GM10248 (cell line): ENCODE results near the gene MAN1A2.

Experiments
- CTCF ChIA-PET: fragments of 300-600 bp; sonication (Branson Sonifier 250); formaldehyde crosslinking; extraction: SDS; loops from one replicate; lab custom pipeline; 2021; ENCODE audit warnings: antibody characterized with exemption; lab: Yijun Ruan, JAX
- POLR2A ChIA-PET: fragments of 350-650 bp; sonication (Branson Sonifier 250); formaldehyde crosslinking; extraction: SDS; loops from one replicate; lab custom pipeline; 2020; ENCODE audit warnings: antibody characterized with exemption; lab: Yijun Ruan, JAX
- DNase-seq: peaks from one replicate; pipeline ENCODE4 v3.0.0; 2012; ENCODE audit errors: extremely low spot score
- CTCF ChIP-seq: IDR thresholded peaks from 2 replicates; pipeline ENCODE4 v1.5.1; 2012; ENCODE audit warnings: mild to moderate bottlenecking, low read depth; ENCODE audit errors: extremely low read depth, missing control alignments, control extremely low read depth

The MAN1A2 gene

GRCh38 chr1:117401761-117402160 lies 34.5 kb downstream of the MAN1A2 start:
- TF ChIP-seq CTCF, result no peak
- ChIA-PET CTCF (no interaction called here), POLR2A (no interaction called here)
- DNase-seq, result no peak

- CTCF ChIA-PET, result no interaction called here
- no peak for TF ChIP-seq CTCF
- POLR2A ChIA-PET, result no interaction called here
- DNase-seq, result no peak
Measured at GRCh38 chr1:117403597-117403996, 36.3 kb downstream of the MAN1A2 start.

- CTCF ChIA-PET, result interaction anchor here (1.4 to 1.8 kb wide), 2 partner anchors 9 to 14 kb away, joined by 3 to 4 read pairs; no protein-coding TSS in a partner anchor
- POLR2A ChIA-PET, result no interaction called here
- DNase-seq, result no peak
- TF ChIP-seq CTCF, result no peak
Measured at GRCh38 chr1:117405042-117405441, 37.8 kb downstream of the MAN1A2 start.

GRCh38 chr1:117412472-117412871 lies 45.2 kb downstream of the MAN1A2 start:
- no peak for DNase-seq
- POLR2A ChIA-PET, result no interaction called here
- no peak for TF ChIP-seq CTCF
- CTCF ChIA-PET, result interaction anchor here (1.0 to 1.3 kb wide), 2 partner anchors 21 to 51 kb away, joined by 3 to 5 read pairs; no protein-coding TSS in a partner anchor

GRCh38 chr1:117413412-117413811 lies 46.2 kb downstream of the MAN1A2 start:
- no peak for TF ChIP-seq CTCF
- no peak for DNase-seq
- POLR2A ChIA-PET, result no interaction called here
- CTCF ChIA-PET, result interaction anchor here (1.3 kb wide), 1 partner anchor 22 kb away, joined by 5 read pairs; no protein-coding TSS in a partner anchor

- no peak for TF ChIP-seq CTCF
- ChIA-PET POLR2A (no interaction called here), CTCF (interaction anchor here (1.8 kb wide), 1 partner anchor 16 kb away, joined by 8 read pairs; no protein-coding TSS in a partner anchor)
- no peak for DNase-seq
Measured at GRCh38 chr1:117414943-117415342, 47.7 kb downstream of the MAN1A2 start.
